Measurements from ENCODE around the gene NFAT5.
A peak's percentile ranks its signal among the peaks of the same experiment; 100 is the strongest.
"Not testable (repeated sequence)": the region's sequence is repeated elsewhere in the genome, so short reads cannot be mapped to it uniquely, and the experiment has no call there.

The NFAT5 gene

GRCh38 chr16:69535123-69536050 lies 30.4 kb upstream of the NFAT5 start:
- no peaks in the 10 kb centered on the region for H3K9me3 Mint-ChIP-seq
- no peak for ATAC-seq
- H3K4me3 Mint-ChIP-seq, result no peak overlapping the region
- H3K4me1 Mint-ChIP-seq, result peaks cover 34% of the 10 kb centered on the region
- H3K27ac Mint-ChIP-seq, result no peak overlapping the region
- no peak for DNase-seq (ENCODE audit: low spot score in 2 of 2)
- peaks cover 9% of the 10 kb centered on the region for H3K36me3 Mint-ChIP-seq

- H3K36me3 Mint-ChIP-seq, result no peaks in the 10 kb centered on the region
- H3K27ac Mint-ChIP-seq, result no peak overlapping the region
- ATAC-seq, result no peak
- DNase-seq (ENCODE audit: low spot score in 2 of 2), result no peak
- H3K4me3 Mint-ChIP-seq, result no peak overlapping the region
- no peaks in the 10 kb centered on the region for H3K9me3 Mint-ChIP-seq
- peaks cover 16% of the 10 kb centered on the region for H3K4me1 Mint-ChIP-seq
Observed at GRCh38 chr16:69537706-69538080, 28.1 kb upstream of the NFAT5 start.

- no peak overlapping the region for H3K4me3 Mint-ChIP-seq
- no peak for DNase-seq (ENCODE audit: low spot score in 2 of 2)
- no peak for ATAC-seq
- H3K9me3 Mint-ChIP-seq, result no peaks in the 10 kb centered on the region
- H3K27ac Mint-ChIP-seq, result no peak overlapping the region
- H3K36me3 Mint-ChIP-seq, result no peaks in the 10 kb centered on the region
- peaks cover 11% of the 10 kb centered on the region for H3K4me1 Mint-ChIP-seq
Observed at GRCh38 chr16:69538808-69539207, 27.0 kb upstream of the NFAT5 start.

GRCh38 chr16:69542974-69543373 lies 22.8 kb upstream of the NFAT5 start:
- ATAC-seq (no peak), DNase-seq (ENCODE audit: low spot score in 2 of 2) (no peak)
- H3K4me3 Mint-ChIP-seq, result no peak overlapping the region
- H3K36me3 Mint-ChIP-seq, result no peaks in the 10 kb centered on the region
- no peaks in the 10 kb centered on the region for H3K9me3 Mint-ChIP-seq
- no peaks in the 10 kb centered on the region for H3K4me1 Mint-ChIP-seq
- no peak overlapping the region for H3K27ac Mint-ChIP-seq

GRCh38 chr16:69544088-69544487 lies 21.7 kb upstream of the NFAT5 start:
- no peaks in the 10 kb centered on the region for H3K4me1 Mint-ChIP-seq
- no peak overlapping the region for H3K4me3 Mint-ChIP-seq
- ATAC-seq, result no peak
- no peak for DNase-seq (ENCODE audit: low spot score in 2 of 2)
- H3K9me3 Mint-ChIP-seq, result no peaks in the 10 kb centered on the region
- H3K27ac Mint-ChIP-seq, result no peak overlapping the region
- no peaks in the 10 kb centered on the region for H3K36me3 Mint-ChIP-seq

- not testable (repeated sequence) for H3K36me3 Mint-ChIP-seq; H3K27ac Mint-ChIP-seq; DNase-seq (ENCODE audit: low spot score in 2 of 2); ATAC-seq; H3K4me1 Mint-ChIP-seq; H3K4me3 Mint-ChIP-seq; H3K9me3 Mint-ChIP-seq
Observed at GRCh38 chr16:69546663-69547062, 19.1 kb upstream of the NFAT5 start.

GRCh38 chr16:69553332-69553731 lies 12.4 kb upstream of the NFAT5 start:
- H3K36me3 Mint-ChIP-seq, result no peaks in the 10 kb centered on the region
- H3K4me3 Mint-ChIP-seq, result no peak overlapping the region
- DNase-seq (ENCODE audit: low spot score in 2 of 2) (peak in 1 of 2 donors; percentile 20), ATAC-seq (no peak)
- H3K4me1 Mint-ChIP-seq, result peaks cover 15% of the 10 kb centered on the region
- H3K9me3 Mint-ChIP-seq, result no peaks in the 10 kb centered on the region
- peak overlapping the region; percentile 15 for H3K27ac Mint-ChIP-seq

GRCh38 chr16:69554495-69554894 lies 11.3 kb upstream of the NFAT5 start:
- peaks cover 15% of the 10 kb centered on the region for H3K4me1 Mint-ChIP-seq
- no peak for DNase-seq (ENCODE audit: low spot score in 2 of 2)
- ATAC-seq, result no peak
- H3K9me3 Mint-ChIP-seq, result no peaks in the 10 kb centered on the region
- no peaks in the 10 kb centered on the region for H3K36me3 Mint-ChIP-seq
- no peak overlapping the region for H3K4me3 Mint-ChIP-seq
- no peak overlapping the region for H3K27ac Mint-ChIP-seq

- peaks cover 15% of the 10 kb centered on the region for H3K4me1 Mint-ChIP-seq
- no peak for ATAC-seq
- H3K4me3 Mint-ChIP-seq, result no peak overlapping the region
- H3K9me3 Mint-ChIP-seq, result no peaks in the 10 kb centered on the region
- no peak for DNase-seq (ENCODE audit: low spot score in 2 of 2)
- no peak overlapping the region for H3K27ac Mint-ChIP-seq
- no peaks in the 10 kb centered on the region for H3K36me3 Mint-ChIP-seq
Observed at GRCh38 chr16:69555437-69555836, 10.3 kb upstream of the NFAT5 start.

- Mint-ChIP-seq H3K9me3 (no peaks in the 10 kb centered on the region), H3K4me1 (peaks cover 15% of the 10 kb centered on the region), H3K36me3 (no peaks in the 10 kb centered on the region), H3K4me3 (no peak overlapping the region), H3K27ac (no peak overlapping the region)
- ATAC-seq (no peak), DNase-seq (ENCODE audit: low spot score in 2 of 2) (no peak)
Observed at GRCh38 chr16:69555867-69556266, 9.9 kb upstream of the NFAT5 start.

GRCh38 chr16:69559164-69559563 lies 6.6 kb upstream of the NFAT5 start:
- H3K27ac Mint-ChIP-seq, result no peak overlapping the region
- no peak overlapping the region for H3K4me3 Mint-ChIP-seq
- H3K9me3 Mint-ChIP-seq, result no peaks in the 10 kb centered on the region
- peaks cover 39% of the 10 kb centered on the region for H3K4me1 Mint-ChIP-seq
- DNase-seq (ENCODE audit: low spot score in 2 of 2) (no peak), ATAC-seq (no peak)
- H3K36me3 Mint-ChIP-seq, result peaks cover 9% of the 10 kb centered on the region

- H3K4me3 Mint-ChIP-seq; ATAC-seq; H3K27ac Mint-ChIP-seq; DNase-seq (ENCODE audit: low spot score in 2 of 2); H3K9me3 Mint-ChIP-seq: not testable (repeated sequence)
- peaks cover 19% of the 10 kb centered on the region for H3K36me3 Mint-ChIP-seq
- peaks cover 28% of the 10 kb centered on the region for H3K4me1 Mint-ChIP-seq
Observed at GRCh38 chr16:69561367-69561766, 4.4 kb upstream of the NFAT5 start.

GRCh38 chr16:69561901-69562300 lies 3.9 kb upstream of the NFAT5 start:
- peaks cover 24% of the 10 kb centered on the region for H3K36me3 Mint-ChIP-seq
- ATAC-seq (no peak), DNase-seq (ENCODE audit: low spot score in 2 of 2) (no peak)
- H3K27ac Mint-ChIP-seq, result no peak overlapping the region
- peaks cover 30% of the 10 kb centered on the region for H3K4me1 Mint-ChIP-seq
- no peak overlapping the region for H3K4me3 Mint-ChIP-seq
- no peaks in the 10 kb centered on the region for H3K9me3 Mint-ChIP-seq

- peak overlapping the region; percentile 99 for H3K27ac Mint-ChIP-seq
- DNase-seq (ENCODE audit: low spot score in 2 of 2), result no peak
- peaks cover 39% of the 10 kb centered on the region for H3K4me1 Mint-ChIP-seq
- no peaks in the 10 kb centered on the region for H3K9me3 Mint-ChIP-seq
- ATAC-seq, result no peak
- H3K4me3 Mint-ChIP-seq, result peak overlapping the region; percentile 100
- H3K36me3 Mint-ChIP-seq, result peaks cover 33% of the 10 kb centered on the region
Observed at GRCh38 chr16:69562813-69563212, 3.0 kb upstream of the NFAT5 start.

GRCh38 chr16:69563605-69564580 lies 1.9 kb upstream of the NFAT5 start:
- Mint-ChIP-seq H3K4me3 (peak overlapping the region; percentile 100), H3K4me1 (peaks cover 46% of the 10 kb centered on the region), H3K27ac (peak overlapping the region; percentile 99), H3K9me3 (no peaks in the 10 kb centered on the region), H3K36me3 (peaks cover 44% of the 10 kb centered on the region)
- DNase-seq (ENCODE audit: low spot score in 2 of 2) (peak; percentile 42 to 85), ATAC-seq (peak; percentile 90)
